WERI-Rb-1 (cell line): Measurements from ENCODE around the gene PPP4R2.

Source experiments
- DNase-seq: peaks from one replicate; pipeline ENCODE4 v3.0.0-alpha.2; 2020
- H3K27ac ChIP-seq: fragments of 250-450 bp; sonication (Bioruptor Pico); 2 replicates; pipeline ENCODE4 v1.5.1; 2020; ENCODE audit warnings: mild to moderate bottlenecking, moderate library complexity
- H3K27me3 ChIP-seq: fragments of 250-450 bp; sonication (Bioruptor Pico); 2 replicates; pipeline ENCODE4 v1.5.1; 2021; ENCODE audit warnings: mild to moderate bottlenecking, low read depth, moderate library complexity; ENCODE audit not compliant: insufficient read depth, severe bottlenecking
- H3K36me3 ChIP-seq: fragments of 250-450 bp; sonication (Bioruptor Pico); 2 replicates; pipeline ENCODE4 v1.5.1; 2020; ENCODE audit warnings: mild to moderate bottlenecking, moderate library complexity
- H3K4me3 ChIP-seq: 2 replicates; pipeline ENCODE4 v1.5.1; 2011; ENCODE audit warnings: low read depth, mild to moderate bottlenecking, control low read depth, low read length
- H3K9me3 ChIP-seq: fragments of 250-450 bp; sonication (Bioruptor Pico); 2 replicates; pipeline ENCODE4 v1.5.1; 2021; ENCODE audit warnings: mild to moderate bottlenecking, moderate library complexity; ENCODE audit not compliant: severe bottlenecking
- CTCF ChIP-seq: IDR thresholded peaks from 2 replicates; pipeline ENCODE4 v1.5.1; 2011; ENCODE audit warnings: low read depth, mild to moderate bottlenecking, control low read depth, inconsistent platforms, low read length

PPP4R2 gene

DNA sequence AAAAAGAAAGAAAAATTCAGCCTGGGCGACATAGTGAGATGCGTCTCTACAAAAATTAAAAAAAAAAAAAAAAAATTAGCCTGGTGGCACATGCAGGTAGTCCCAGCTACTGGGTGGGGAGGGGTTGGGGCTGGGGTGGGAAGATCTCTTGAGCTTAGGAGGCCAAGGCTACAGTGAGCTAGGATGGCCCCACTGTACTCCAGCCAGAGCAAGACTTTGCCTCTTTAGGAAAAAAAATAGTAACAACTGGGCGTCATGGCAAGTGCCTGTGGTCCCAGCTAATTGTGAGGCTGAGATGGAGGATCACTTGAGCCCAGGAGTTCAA, 23.9 kb upstream of the PPP4R2 start:
- Histone ChIP-seq H3K27ac (no peak overlapping the region), H3K4me3 (no peak overlapping the region), H3K9me3 (no peaks in the 10 kb centered on the region), H3K36me3 (no peaks in the 10 kb centered on the region), H3K27me3 (no peaks in the 10 kb centered on the region)
- DNase-seq: no peak
- TF ChIP-seq CTCF: no peak

GRCh38 chr3:72973031-72973723, 23.4 kb upstream of the PPP4R2 start:
- peak; percentile 10 for DNase-seq
- Histone ChIP-seq H3K27me3 (no peaks in the 10 kb centered on the region), H3K36me3 (no peaks in the 10 kb centered on the region)

DNA sequence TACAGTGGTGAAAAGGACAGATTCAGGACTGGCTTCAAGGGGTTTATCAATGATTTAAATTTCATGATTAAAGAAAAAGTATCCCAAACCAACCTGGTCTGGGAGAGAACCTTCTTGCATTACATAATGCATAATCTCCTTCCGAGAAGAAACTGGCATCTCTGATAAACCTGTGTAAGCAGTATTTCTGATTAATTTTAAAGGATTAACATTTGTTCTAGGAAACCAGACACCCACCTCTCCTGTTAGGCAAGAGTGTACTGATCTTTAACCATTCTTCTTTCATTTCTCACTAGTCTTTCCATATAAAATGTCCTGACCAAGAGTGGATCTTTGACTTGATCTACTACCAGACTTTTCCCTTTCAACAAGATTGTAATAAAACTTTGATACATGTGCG, 22.8 kb upstream of the PPP4R2 start:
- no peak overlapping the region for H3K27ac ChIP-seq
- H3K9me3 ChIP-seq: no peaks in the 10 kb centered on the region
- DNase-seq: no peak
- no peaks in the 10 kb centered on the region for H3K27me3 ChIP-seq
- no peak overlapping the region for H3K4me3 ChIP-seq
- TF ChIP-seq CTCF: no peak
- no peaks in the 10 kb centered on the region for H3K36me3 ChIP-seq

More at GRCh38 chr3:72973031-72973723, 23.4 kb upstream of the PPP4R2 start:
- Histone ChIP-seq H3K4me3 (no peak overlapping the region), H3K27ac (no peak overlapping the region), H3K9me3 (no peaks in the 10 kb centered on the region)
- TF ChIP-seq CTCF: no peak

DNA sequence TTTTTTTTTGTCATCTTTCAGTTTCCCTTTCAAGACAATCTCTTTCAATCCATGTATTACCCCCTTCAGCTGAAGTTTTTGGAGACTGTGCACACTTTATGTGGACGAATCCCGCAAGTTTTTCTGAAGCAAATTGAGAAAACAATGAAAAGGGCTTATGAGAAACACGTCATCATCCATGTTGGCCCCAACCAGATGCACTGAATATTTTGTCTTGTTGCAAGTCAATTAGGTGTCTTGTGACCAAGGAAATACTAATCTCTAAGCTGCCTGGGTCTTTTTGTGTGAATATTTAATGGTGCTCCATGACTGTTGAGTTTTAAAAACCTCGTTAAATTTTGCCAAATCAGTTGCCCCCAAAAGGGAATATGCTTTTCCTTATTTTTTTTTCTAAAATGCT, 21.7 kb upstream of the PPP4R2 start:
- Histone ChIP-seq H3K27ac (peak overlapping the region; percentile 58), H3K36me3 (no peaks in the 10 kb centered on the region), H3K9me3 (no peaks in the 10 kb centered on the region), H3K27me3 (no peaks in the 10 kb centered on the region), H3K4me3 (no peak overlapping the region)
- no peak for DNase-seq
- TF ChIP-seq CTCF: no peak

GRCh38 chr3:72976281-72976741, 20.3 kb upstream of the PPP4R2 start:
- no peaks in the 10 kb centered on the region for H3K9me3 ChIP-seq
- no peaks in the 10 kb centered on the region for H3K36me3 ChIP-seq
- DNase-seq: no peak
- H3K4me3 ChIP-seq: no peak overlapping the region
- H3K27me3 ChIP-seq: no peaks in the 10 kb centered on the region
- TF ChIP-seq CTCF: no peak
- no peak overlapping the region for H3K27ac ChIP-seq
